T-helper 22 cell (primary cell): ENCODE measurements around the gene ADGRD2.

Experiments used
- DNase-seq: peaks from one replicate; pipeline ENCODE4 v3.0.0-alpha.2; 2020; ENCODE audit warnings: low read depth

The ADGRD2 gene

DNA sequence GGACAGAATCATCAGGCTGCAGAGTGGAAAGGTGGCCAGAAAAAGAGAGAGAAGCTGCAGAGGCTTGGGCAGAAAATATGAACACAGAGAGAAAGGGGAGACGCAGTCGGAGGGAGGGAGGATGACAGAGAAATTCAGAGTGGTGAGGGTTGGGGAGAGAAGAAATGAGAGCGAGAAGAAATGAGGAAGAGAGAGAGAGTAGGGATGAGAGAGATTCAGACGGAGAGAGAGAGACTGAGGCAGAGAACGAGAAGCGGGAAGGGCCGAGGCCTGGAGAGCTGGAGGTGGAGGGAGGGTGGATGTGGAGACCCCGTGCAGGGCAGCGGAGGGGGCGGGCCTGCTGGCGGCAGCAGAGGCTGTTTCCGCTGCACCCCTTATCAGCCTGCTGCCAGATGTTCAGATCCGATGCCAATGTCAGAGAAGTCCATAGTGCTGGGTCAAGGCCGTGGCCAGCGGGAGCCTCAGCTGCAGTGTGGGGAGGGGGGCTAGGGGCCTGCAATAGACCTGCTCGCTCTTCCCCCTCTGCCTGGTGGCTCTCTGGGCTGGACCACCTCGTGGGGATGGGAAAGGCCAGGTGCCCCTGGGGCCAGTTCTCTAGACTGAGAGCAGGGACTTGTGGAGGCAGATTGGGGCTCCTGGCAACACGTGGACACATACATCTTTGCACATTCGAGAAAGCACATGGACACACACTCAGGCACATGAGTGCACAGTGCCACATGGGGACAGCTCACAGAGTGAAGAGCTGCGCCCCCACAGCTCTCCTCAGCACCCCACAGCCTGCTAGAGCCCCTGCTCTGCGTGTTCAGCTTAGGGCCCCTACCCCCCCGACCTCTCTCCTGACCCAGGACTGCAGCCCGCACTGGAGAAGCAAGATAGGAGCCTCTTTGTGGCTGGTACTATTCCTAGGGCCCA, 61.9 kb downstream of the ADGRD2 start:
- no peak for DNase-seq

DNA sequence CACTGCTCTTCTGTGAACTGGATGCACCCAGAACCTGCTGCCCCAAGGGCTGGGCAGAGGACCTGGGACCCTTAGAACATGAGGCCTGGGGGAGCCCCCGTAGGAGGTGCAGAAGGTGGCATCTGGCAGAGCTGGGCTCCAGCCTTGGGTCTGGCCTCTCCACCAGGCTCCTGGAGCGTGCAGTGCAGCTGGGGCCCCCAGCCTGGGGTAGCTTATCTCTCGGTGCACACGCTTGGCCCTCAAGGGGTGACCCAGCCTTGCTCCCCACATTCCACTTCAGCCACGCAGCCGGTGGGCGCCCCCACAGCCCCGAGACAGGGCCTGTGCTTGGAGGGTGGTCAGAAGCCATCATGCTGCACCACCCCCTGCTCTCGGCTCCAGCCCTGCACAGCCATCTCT, 62.6 kb downstream of the ADGRD2 start:
- no peak for DNase-seq

DNA sequence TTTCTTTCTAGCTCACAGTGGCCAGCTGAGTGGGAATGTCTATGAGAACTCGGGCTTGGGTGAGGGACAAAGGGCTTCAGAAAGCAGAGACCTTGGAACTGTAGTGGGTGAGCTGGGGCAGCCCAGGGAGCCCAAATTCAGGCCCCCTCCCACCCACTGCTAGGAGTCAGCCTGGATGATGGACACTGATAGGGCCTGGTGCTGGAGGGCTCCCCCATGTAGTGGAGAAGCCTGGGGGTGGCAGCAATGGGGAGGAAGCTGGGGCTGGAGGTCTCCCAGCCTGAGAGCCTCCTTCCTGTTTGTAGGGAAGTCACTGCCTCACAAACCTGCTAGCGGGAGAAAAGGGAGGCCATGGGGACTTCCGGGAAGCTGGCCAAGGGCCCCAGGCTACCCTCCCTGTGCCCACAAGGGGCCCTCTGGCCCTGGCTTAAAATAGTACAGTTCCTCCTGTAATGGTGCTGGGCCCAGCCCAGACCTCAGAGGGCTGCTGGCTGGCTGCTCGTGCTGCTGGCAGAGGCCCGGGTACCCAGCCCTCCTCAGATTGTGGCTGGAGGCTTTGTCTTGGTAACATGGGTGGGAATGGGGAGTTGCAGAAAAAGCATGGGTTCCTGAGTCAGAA, 63.2 kb downstream of the ADGRD2 start:
- no peak for DNase-seq

DNA sequence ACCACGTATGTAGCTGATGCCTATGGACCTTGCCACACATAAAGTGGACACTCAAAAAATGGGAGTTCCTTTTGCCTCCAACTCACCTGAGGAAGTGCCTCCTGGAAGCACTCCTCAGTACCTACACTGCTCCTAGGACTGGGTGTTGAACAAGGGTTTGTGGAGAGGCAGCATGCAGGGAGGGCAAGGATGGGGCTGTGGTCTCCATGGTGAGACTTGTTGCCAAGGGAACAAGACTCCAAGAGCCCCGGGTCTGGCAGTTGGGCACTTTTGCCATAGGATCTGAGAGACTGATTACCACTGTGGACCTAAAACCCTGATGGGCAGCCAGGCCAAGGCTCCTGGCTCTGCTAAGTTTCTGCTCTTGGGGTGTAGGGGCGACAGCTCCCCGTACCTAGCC, 63.9 kb downstream of the ADGRD2 start:
- no peak for DNase-seq

DNA sequence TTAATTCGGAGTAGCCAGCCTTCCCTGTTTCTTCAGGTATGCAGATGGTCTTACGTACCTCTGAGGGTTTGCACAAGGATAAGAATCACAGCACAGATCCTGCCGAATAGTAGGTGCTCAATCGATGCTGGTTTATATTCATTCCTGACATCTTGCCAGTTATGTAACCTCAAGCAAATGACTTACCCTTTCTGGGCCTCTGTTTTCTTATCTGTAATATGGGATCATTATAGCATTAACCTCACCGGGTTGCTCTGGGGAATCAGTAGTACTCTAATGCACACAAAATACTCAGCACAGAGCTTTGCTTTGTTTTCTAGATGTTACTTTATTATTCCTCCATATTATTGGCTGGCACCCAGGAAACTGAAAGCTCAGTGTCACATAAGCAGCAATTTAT, 64.6 kb downstream of the ADGRD2 start:
- no peak for DNase-seq

DNA sequence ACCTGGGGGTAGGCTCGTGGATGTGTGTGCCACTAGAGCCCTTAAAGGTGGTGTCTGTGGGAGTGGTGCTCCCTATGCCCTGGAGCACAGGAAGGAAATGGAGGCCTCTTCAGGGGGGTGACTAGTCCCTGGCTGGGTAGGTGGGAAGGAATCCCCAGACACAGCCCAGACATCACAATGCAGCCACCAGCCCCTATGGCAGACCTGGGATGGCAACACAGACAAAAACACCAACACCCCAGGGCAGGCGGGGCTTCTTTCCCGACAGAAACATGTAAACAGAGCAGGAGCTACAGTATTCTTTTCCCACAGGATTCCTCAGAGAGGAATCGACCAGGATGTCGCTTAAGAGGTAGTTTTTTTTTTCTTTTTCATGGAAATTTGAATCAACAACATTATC, 67.3 kb downstream of the ADGRD2 start:
- no peak for DNase-seq

DNA sequence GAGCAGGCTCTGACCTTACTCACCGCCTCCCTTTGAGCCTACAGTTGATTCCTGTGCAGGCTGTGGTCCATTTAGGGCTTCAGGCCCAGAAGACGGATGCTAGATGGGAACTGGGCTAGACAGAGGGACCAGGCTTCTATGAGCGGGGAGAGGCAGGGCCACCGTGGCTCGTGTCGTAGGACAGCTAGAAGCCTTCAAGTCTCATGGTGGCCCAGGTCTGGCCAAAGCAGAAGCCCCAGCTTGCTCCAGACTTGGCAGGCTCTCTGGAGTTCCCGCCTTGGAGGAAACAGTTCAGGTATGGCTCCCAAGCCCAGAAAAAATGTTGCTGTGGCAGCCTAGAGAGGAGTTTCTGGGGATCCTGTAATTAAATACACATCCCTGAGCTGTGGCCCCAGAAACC, 67.9 kb downstream of the ADGRD2 start:
- no peak for DNase-seq

DNA sequence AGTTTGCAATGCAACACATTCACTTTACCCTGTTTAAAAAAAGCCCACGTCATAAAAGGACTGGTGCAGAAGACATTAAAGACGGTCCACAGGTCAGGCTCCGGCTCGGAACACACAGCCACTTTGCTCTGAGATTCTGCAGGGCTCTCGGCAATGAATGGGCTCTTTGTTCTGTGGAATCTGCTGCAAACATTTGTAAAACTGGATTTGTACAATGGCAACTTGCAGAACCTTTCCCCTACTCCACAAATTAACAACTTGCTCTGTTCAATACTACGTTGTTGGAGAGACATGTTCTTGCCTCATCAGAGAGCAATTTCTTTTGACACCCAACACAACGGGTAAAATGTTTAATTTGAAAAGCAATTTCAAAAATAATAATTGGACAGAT, 70.0 kb downstream of the ADGRD2 start:
- DNase-seq, result no peak

DNA sequence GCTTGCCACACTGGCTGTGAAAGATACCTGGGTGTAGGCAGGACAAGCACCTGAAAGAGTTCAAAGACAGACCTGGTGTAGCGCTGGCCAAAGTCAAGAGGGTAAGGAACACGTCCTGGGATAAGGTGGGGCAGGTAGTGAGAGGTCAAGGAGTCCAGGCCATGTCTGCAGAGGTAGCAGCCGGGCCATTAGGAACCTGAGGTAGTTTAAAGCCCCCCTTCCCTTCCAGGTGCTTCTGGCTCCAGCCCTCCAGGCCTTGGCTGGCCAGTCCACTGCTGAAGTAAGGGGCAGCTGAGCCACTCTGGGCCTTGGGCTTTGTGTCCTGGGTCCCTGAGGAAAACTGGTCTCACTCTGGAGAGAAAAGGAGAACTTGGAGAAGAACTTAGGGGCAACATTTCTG, 70.9 kb downstream of the ADGRD2 start:
- no peak for DNase-seq

DNA sequence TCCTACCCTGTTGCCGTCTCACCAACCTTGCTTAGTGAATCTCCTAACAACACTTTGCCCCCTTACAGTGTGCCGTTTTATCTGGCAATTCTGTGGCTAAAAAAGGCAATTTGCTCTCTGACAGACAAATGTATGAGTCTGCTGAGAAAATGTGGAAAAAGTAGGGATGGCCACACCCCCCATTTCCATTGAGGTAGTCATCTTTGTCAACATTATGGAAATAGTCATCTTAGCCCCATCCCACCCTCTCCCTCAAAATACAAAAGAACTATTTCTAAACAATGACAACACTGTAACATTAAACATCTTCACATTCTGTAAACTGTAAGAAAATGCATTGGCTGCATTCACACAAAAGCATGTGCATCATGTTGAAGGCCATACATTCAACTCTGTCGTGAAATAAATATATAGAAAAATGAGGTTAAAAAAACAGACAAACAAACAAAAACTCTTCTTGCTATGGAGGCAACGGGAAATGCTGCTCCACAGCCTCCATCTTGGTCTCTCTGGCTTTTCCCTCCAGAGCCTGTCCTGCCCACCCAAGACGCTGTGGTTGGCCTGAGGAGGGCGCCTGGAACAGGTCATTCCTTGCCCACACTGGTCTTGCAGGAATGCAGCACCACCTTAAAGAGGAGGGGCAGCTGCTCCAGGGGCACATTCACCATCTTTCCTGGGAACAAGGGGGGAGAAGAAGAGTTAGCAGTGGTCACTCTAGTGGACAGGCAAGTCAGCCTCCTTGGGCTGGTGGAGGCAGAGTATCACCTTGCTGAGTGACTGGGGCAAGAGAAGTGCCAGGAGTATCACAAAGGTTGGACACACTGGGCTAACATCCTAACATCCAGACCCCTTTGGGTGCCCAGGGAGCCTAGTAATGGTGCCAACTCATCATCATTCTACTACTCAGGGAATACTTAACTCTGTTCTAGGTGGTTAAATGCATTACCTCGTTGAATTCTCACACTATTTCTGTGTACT, 72.2 kb downstream of the ADGRD2 start:
- no peak for DNase-seq

DNA sequence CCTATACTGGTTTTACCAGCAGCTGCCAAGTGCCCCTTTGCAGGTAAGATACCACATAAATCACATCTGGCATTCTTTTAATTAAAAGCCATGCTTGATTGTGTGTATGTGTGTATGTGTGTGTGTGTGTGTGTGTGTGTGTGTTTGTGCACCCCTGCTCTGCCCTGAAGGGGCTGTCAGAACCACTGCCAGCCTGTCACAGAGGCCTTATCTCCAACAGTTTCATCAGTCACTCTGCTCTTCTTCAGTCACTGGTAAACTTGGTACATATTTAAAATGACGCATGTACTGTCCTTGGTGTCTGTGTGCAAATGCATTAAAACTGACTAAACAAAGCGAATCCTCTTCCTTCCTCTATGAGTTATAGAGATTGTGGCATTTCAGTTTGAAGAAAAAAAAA, 75.9 kb downstream of the ADGRD2 start:
- DNase-seq, result no peak

DNA sequence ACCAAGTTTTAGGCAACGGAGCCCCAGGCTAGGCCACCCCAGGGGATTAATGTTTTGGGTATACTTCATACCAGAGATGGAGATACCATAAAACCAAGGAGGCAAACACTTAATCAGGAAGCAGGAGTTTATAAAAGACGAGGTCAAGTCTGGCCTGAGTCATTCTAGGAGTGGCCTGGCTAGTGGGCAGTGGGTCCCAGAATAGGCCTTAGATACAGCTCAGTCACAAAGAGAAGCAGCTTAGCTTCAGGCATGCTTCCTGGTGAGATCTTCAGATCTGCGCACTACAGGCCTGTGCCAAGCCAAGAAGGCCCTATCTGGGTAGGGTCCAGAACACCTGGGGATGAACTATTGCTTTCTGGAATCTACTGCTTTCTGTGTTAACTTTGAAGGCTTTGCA, 77.5 kb downstream of the ADGRD2 start:
- DNase-seq, result no peak
